Frontal cortex (tissue), 4 donors: ENCODE results near the gene MRPS18A. TPM values are rescaled to one million over a fixed set of nuclear protein-coding genes. Genes with fewer than 3 reads are reported as not detected.

Experiments used
- DNase-seq, 2 donors: peaks; one replicate each; pipeline ENCODE4 v3.0.0; 2012; ENCODE audit warnings: low spot score in 2 of 2
- FAIRE-seq: peaks from 2 replicates; lab custom pipeline; 2012; peaks lifted over from hg19 to GRCh38; lab: Jason Lieb, UNC
- total RNA-seq: library from RNA; depleted of rRNA; stranded (reverse); fragments of >200 nt; gene quantifications from one replicate; pipeline ENCODE4 v1.2.3, GENCODE V29; 2014
- donor health status: control.
- donor health status: control.
- donor health status: control.

MRPS18A gene
- 16.3 TPM for total RNA-seq

DNA sequence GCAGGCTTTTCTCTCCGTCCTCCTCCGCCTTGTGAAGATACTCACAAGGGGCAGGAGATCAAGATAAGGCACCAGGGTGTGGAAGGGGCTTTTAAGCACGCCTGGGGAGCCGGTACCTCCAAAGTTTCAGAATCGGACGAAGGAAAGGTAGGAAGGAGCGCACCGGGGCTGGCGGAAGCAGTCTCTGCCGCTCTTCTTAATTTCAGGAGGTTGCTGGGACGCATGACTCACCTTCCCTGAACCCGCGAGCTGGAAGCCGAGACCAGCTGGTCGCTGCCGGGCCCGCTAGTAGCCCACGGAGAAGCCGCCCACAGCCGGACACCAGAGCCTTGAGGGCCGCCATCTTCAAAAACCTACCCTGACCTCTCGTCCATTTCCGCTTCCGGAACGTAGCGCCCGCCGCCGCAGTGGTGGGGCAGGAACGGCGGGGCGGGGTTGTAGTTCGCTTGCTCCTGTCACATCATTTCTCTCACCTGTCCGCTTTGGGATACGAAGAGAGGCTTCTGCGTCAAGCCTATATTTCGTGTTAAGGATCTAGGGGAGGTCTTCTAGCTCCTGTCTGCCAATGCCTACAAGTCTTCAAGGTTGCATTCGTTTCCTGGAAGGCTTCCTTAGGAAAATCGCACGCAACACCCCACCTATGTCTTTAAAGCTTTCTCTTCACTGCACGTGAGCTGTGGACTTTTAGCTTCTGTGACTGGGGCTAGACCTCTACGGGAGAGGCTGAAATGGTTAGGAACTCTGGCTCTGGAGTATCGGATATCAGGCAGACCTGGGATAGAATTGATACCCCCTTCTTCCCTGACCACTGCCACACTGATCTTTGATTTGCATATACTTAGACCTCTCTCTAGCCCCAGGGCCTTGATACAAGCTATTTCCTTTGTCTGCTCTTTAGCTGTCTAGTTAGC is at the start of gene MRPS18A:
Gene MRPS18A, minus strand, starts transcription at position 355 of the 911 bp plus-strand sequence. Its CDS starts 12 bp downstream, at position 343.
- FAIRE-seq (no peak), DNase-seq (peak; percentile 54 to 84)

- DNase-seq (no peak), FAIRE-seq (no peak)
These were observed 49.3 kb upstream of the MRPS18A start for GRCh38 chr6:43736844-43737243.

DNA sequence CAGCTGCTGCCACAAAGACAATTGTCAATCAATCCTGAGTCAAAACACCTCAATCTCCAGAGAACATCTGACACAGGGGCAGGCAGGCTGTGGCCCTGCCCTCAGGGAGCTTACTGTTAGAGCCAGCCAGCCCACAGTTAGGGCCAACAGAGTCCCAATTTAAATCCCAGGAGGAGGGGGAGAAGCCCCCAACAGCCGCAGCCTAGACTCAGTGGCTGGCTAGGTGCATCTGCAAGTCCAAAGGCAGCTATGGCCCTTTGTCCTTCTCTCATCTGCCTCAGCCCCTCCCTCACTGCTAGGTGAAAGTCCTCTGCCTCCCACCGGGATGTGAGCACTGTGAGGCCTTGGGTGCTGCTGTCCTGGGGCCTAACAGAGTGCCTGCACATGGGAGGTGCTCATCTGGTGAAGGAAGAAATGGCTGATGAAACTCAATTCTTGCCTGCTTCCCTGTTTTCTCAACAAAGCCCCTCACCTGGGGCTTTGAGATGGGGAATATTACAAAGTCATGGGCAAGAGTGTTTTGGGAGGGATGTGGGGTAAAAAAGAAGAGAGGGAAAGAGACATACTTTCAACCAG is 48.7 kb upstream of the MRPS18A start:
- no peak for FAIRE-seq
- no peak for DNase-seq

DNA sequence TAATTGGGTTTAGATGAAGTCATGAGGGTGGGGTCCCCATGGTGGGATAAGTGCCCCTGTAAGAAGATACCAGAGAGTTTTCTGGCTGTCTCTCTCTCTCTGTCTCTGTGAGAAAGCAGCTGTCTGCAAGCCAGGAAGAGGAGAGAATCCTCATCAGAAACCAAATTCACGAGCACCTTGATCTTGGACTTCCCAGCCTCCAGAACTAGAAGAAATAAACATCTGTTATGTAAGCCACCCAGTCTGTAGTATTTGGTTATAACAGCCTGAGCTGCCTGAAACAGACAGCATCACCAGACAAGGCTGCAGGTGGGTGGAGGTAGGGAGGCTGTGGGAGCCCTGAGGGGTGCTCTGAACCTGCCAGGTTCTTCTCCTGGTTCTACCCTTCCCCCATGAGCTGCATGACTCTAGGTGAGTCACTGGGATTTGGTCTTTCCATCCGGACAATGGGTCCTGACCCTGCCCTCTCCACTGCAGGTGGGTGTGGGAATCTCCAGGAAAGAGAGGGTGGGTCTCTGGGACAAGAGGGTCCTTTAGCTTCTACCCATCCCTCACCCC is 48.1 kb upstream of the MRPS18A start:
- no peak for FAIRE-seq

GRCh38 chr6:43734294-43734665 is 46.7 kb upstream of the MRPS18A start:
- FAIRE-seq (no peak), DNase-seq (no peak)

More for the DNA sequence above, 48.1 kb upstream of the MRPS18A start:
- DNase-seq, result no peak

DNA sequence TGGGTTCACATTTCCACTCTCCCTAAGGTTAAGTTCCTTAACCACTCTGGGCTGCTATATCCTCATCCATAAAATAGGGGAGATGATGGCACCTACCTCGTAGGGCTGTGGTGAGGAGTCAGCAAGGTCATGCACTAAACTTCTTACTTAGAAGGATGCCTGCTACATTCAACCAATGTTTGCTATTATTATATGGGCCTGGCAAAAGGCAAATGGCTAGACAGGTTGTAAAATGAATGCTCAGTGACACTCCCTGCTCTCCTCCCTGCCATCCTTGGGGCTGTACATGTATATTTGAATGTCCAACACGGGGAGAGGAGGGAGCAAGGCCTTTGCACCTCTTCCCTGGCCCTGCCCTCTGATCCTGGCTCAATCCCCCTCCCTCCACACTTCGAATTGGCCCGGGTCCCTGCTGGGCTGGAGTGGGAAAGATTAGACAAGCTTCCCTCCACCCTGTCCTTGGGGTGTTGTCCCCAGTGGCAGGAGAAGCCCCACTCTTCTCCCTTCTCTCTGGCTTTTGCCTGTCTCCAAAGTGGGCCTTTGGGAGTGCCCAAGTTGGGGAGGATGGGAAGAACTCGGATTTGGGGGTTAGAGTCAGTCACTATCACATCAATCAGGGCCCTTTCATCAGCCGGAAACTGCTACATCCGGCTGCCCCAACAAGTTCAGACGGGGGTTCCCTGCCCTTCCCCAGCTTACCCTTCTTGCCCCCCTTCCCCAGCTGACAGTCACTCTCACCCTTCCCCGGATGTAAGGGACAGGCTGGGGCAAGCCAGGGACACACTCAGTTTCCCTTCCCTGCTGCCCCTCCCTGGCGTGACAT is 46.1 kb upstream of the MRPS18A start:
- no peak for DNase-seq
- FAIRE-seq, result no peak

DNA sequence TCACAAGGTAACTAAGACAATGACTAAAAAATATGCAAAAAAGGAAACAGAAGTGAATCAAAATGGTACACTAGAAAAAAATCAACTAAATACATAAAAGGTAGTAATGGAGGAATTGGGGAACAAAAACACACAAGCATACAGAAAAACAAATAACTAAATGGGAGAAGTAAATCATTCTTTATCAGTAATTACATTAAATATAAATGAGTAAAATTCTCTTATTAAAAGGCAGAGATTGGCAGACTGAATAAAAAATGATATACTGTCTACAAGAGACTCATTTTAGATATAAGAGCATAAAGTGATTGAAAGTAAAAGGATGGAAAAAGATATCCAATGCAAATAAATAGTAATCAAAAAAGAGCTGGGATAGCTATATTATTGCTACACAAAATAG is 43.0 kb upstream of the MRPS18A start:
- DNase-seq (no peak), FAIRE-seq (no peak)

- FAIRE-seq (no peak), DNase-seq (no peak)
These were observed 41.9 kb upstream of the MRPS18A start for GRCh38 chr6:43729537-43729936.

- no peak for FAIRE-seq
- no peak for DNase-seq
These were observed 41.0 kb upstream of the MRPS18A start for GRCh38 chr6:43728586-43728985.

GRCh38 chr6:43727634-43728033 is 40.0 kb upstream of the MRPS18A start:
- FAIRE-seq (no peak), DNase-seq (no peak)

DNA sequence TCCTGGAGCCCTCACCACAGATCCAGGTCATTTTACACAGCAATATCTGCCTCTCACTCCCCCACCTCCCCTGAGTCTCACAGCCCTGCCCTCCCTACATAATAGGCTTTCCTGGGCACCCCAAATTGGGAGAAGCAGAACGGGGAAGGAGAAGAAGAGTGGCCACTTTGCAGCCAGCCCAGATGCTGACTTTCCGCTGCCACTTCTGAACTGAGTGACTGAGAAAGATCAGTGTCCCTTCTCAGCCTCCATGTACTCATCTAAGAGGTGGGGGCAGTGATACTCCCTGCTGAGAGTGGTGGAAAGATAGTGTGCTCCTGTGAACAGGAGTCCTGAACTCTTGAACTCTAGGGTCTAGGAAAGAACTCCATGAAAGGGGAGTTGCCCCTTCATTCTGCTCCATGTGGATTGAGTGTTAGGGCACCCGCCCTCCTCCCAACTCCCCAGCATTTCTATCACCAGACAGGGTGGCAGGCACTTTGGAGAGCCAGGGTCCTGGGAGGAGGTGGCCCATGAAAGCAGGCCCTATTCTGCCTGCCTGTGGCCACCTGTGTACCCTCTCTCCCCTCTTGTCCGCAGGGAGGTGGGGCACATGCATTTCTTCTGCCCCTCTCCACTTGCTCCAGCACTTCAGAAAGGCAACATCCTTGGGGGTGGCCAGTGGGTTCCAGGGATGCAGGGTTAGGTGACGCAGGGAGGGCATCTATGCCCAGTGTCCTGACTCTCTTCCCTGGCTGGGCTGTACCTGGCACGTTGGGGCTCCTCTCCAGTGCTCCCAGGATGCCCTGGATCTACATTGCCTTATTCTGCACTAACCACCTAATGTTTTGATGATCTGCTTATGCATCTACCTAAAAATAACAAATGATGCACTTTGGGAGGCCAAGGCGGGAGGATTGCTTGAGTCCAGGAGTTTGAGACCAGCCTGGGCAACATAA is 38.3 kb upstream of the MRPS18A start:
- no peak for FAIRE-seq
- no peak for DNase-seq

DNA sequence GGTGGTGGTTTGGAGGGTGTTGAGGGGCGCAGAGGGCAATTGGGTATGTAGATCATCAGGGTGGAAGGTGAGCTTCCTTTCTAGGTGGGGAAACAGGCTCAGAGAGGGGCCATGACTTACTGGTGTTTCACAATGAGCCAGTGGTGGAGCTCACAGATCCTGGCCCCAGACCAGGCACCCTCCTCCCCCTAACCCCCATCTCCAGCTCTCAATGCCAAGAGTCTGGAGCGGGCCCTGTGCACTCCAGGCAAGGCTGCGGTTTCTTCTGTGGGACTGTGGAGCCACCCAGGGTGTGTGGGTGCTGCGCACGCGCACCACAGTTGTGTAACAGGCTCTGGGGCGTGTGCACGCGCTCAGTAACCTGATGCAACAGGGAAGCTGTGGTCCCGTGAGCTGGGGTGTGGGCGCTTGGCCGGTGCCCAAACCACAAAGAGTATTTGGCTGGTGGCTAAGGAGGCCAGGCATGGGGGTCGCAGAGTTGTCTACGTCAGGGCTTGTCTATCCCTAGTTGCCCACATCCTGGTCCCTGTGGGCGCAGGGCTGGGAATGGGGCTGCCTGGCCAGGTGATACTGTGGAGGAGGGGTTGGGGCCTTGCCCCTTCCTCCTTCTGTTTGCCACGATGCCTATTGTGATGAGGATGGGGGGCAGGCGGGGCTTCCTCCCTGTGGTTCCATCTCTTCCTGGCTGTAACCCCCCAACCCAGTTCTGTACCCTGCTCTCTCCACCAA is 37.5 kb upstream of the MRPS18A start:
- FAIRE-seq, result no peak

GRCh38 chr6:43724354-43724753 is 36.8 kb upstream of the MRPS18A start:
- FAIRE-seq, result no peak
- DNase-seq, result no peak

More for the DNA sequence above, 37.5 kb upstream of the MRPS18A start:
- DNase-seq, result no peak

DNA sequence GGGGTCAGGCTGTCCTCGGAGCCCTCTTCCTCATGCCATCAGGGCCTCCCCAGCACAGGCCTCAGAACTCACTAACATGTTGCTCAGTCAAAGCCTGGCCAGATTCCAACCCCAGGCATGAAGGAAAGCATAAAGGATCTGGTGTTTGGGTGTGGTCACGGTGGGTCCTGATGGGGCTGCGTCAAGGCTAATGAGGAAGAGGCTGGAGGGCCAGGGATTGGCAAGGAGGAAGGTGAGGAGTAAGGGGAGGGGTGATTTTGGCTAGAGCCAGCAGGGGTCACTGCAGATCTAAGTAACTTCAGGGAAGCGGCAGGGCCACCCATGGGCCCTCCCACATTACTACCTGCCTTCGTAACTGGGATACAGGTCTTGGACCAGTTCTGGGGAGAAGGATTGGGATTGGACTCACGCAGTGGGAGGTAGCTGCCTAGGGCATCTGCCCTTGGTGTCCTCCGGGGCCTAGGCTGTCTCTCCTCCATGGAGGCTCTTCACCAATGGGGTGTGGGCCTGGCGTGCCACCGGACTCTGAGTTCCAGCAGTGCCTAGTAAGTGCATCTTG is 36.2 kb upstream of the MRPS18A start:
- no peak for DNase-seq
- FAIRE-seq, result no peak

GRCh38 chr6:43722920-43723545 is 35.4 kb upstream of the MRPS18A start:
- DNase-seq (no peak), FAIRE-seq (no peak)

DNA sequence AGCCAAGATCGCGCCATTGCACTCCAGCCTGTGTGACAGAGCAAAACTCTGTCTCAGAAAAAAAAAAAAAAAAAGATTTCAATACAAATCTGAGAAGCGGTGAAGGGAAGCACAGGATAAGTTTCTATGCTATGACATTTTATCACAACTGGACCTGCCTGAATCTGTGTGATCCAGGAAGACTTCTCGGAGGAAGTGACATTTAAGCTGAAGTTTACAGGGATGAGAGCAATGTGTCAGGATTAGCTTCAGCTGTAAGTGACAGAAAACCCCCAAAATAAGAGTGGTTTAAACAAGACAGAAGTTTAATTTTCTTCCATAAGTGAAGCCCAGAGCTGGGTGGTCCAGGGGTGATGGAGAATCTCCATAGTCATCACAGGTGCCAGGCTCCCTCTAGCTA is 33.4 kb upstream of the MRPS18A start:
- no peak for FAIRE-seq
- DNase-seq, result no peak

GRCh38 chr6:43719511-43719910 is 31.9 kb upstream of the MRPS18A start:
- no peak for DNase-seq
- no peak for FAIRE-seq
